ENCODE data around the gene TULP1. TPM values are rescaled to one million over a fixed set of nuclear protein-coding genes. Genes with fewer than 3 reads are reported as not detected.

The TULP1 gene
- total and polyA plus RNA-seq, 2 of the 13 experiments (the other 11 are each of a cell fraction or from before 2014, with no cell fraction given), result not detected

GRCh38 chr6:35496841-35497570 is 15.7 kb downstream of the TULP1 start, which contains the start of gene TEAD3 (continued):
- TF ChIP-seq RNF219 (CRISPR knock-in tag; IDR thresholded peaks at IDR 0.05) (no peak; the same call in 1 of the 2 replicates), FOSL2 (CRISPR knock-in tag; IDR thresholded peaks at IDR 0.05) (no peak), ZNF205 (CRISPR knock-in tag; IDR thresholded peaks at IDR 0.05) (no peak), POLR2AphosphoS2 (IDR thresholded peaks at IDR 0.05; ENCODE audit: low read depth, low read length) (no peak), RFX3 (CRISPR knock-in tag; IDR thresholded peaks at IDR 0.05) (no peak), ZBTB3 (CRISPR knock-in tag; IDR thresholded peaks at IDR 0.05; ENCODE audit: borderline replicate concordance, low read depth) (no peak), GTF3A (CRISPR knock-in tag; conservative IDR thresholded peaks at IDR 0.05) (no peak), IKZF1 (IDR thresholded peaks at IDR 0.05) (no peak), ATF3 (CRISPR knock-in tag; IDR thresholded peaks at IDR 0.05) (no peak), PHF8 (CRISPR knock-in tag; IDR thresholded peaks at IDR 0.05) (no peak; the same call in 1 of the 2 replicates), NCOA2 (CRISPR knock-in tag; IDR thresholded peaks at IDR 0.05) (peak; percentile 2; the same call in 1 of the 2 replicates), ATF7 (IDR thresholded peaks at IDR 0.05) (no peak), ATF7 (CRISPR knock-in tag; IDR thresholded peaks at IDR 0.05) (no peak), ZNF567 (CRISPR knock-in tag; IDR thresholded peaks at IDR 0.05; ENCODE audit: borderline replicate concordance) (no peak), ZNF180 (CRISPR knock-in tag; IDR thresholded peaks at IDR 0.05; ENCODE audit: borderline replicate concordance, low read depth) (no peak), ZNF605 (CRISPR knock-in tag; IDR thresholded peaks at IDR 0.05) (no peak), ZFYVE20 (CRISPR knock-in tag; IDR thresholded peaks at IDR 0.05; ENCODE audit: borderline replicate concordance, low read depth) (no peak), TCF7 (IDR thresholded peaks at IDR 0.05; ENCODE audit: low read depth) (no peak), ARID3A (IDR thresholded peaks at IDR 0.05; ENCODE audit: low read depth, low read length) (0 out of 2 replicates have a peak, but pooled peaks have one; percentile 2), MXD4 (CRISPR knock-in tag; IDR thresholded peaks at IDR 0.05) (no peak), ZNF136 (CRISPR knock-in tag; IDR thresholded peaks at IDR 0.05; ENCODE audit: low read depth) (no peak), IKZF4 (CRISPR knock-in tag; IDR thresholded peaks at IDR 0.05; ENCODE audit: borderline replicate concordance, low read depth, not compliant biosample characterization) (no peak), MXD3 (CRISPR knock-in tag; IDR thresholded peaks at IDR 0.05) (no peak), ZNF660 (CRISPR knock-in tag; IDR thresholded peaks at IDR 0.05; ENCODE audit: borderline replicate concordance, low read depth) (no peak), IRF1 (CRISPR knock-in tag; IDR thresholded peaks at IDR 0.05; ENCODE audit: low read depth) (no peak), NFIC (IDR thresholded peaks at IDR 0.05; ENCODE audit: low read length) (no peak)
